Measurements from ENCODE around the gene GALNTL6.

DNA sequence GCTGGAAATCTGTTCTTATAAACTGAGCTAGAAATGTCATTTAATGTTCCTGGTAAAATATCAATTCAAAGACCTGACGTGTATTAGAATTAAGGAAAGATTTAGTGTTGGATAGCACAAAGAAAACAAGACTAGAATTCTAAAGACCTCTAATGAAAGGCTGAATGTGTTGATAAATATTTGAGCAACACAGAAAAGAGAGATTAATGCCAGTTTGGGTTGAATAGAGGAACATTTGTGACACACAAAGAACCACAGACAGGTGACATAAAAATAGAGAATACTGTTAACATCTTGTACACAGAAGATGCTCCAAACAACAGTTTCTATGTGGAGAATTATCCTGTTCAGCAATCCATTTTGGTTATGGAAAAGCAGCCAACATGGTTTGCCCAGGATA lies 1133.3 kb downstream of the GALNTL6 start:
- TF ChIP-seq CTCF (IDR thresholded peaks at IDR 0.05; ENCODE audit: insufficient read depth, low read depth, low read length) (no peak), EZH2 (IDR thresholded peaks at IDR 0.05; ENCODE audit: insufficient read depth, low read length) (no peak)
